Measurements from ENCODE around the gene ACTBL2.

ACTBL2 gene

DNA sequence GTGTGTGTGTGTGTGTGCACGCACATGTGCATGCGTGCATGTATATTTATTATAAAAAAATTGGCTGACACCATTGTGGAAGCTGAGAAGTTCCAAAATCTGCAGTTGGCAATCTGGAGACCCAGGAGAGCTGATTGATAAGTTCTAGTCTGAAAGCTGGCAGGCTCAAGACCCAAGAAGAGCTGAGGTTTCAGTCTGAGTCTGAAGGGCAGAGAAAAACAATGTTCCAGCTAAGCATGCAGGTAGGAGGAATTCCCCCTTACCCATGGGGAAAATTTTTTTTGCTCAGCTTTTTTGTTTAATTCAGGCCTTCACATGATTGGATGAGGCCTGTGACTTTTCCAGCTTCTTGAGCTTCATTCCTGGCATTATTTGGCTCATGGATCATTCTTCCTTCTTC, 31.2 kb upstream of the ACTBL2 start:
- TF ChIP-seq CTCF (IDR thresholded peaks at IDR 0.05; ENCODE audit: insufficient read depth, missing control alignments) = no peak
- FAIRE-seq (no peak), DNase-seq (ENCODE audit: insufficient read length, low spot score) (no peak)

- FAIRE-seq (no peak), DNase-seq (ENCODE audit: insufficient read length, low spot score) (no peak)
- no peak for TF ChIP-seq CTCF (IDR thresholded peaks at IDR 0.05; ENCODE audit: insufficient read depth, missing control alignments)
Observed at GRCh38 chr5:57511321-57511720, 28.7 kb upstream of the ACTBL2 start.

GRCh38 chr5:57509501-57510260, 27.1 kb upstream of the ACTBL2 start:
- DNase-seq (ENCODE audit: insufficient read length, low spot score) = no peak
- no peak for TF ChIP-seq CTCF (IDR thresholded peaks at IDR 0.05; ENCODE audit: insufficient read depth, missing control alignments)
- FAIRE-seq = no peak

GRCh38 chr5:57508211-57508610, 25.6 kb upstream of the ACTBL2 start:
- no peak for FAIRE-seq
- DNase-seq (ENCODE audit: insufficient read length, low spot score) = no peak
- no peak for TF ChIP-seq CTCF (IDR thresholded peaks at IDR 0.05; ENCODE audit: insufficient read depth, missing control alignments)

DNA sequence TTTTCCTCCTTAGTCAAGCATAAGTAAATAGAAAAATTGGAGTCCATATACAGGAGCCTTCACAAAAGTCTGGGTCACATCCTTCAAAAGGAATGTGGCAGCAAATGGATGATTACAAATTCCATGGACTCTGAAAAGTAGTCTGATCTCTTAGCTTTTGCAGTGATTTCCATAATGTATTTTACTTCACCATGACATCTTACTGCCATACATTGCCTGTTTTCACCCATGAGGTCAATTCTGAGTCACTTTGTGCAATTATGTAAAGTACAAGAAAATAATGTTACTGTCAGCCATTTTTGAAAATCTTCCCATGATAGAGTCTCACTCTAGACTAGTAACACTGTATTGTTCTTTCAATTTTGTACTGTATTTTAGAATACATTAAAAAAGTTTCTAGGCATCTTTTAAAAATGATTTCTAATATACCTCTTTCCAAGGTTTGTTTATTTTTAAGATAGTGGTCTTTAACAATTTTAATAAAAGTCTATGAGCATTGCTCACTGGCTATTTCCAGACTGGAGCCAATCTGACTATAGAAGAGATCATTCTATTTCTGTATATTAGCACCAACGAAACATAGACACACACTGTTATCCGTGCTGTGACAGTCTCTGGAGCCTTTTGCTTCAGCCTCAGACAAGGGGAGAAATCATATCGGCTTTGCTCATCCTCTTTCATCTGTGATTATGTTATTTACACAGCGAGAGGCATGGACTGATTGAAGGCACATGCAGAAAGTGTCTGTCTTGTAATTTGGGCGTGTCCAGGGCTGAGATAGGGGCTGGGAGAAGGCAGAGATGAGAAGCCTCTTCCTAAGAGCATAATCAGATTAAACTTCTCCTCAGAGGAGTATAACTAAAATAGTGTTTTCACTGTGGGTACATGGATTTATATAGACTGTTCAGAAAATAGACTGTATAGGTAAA, 22.9 kb upstream of the ACTBL2 start:
- TF ChIP-seq CTCF (IDR thresholded peaks at IDR 0.05; ENCODE audit: insufficient read depth, missing control alignments) = no peak
- no peak for DNase-seq (ENCODE audit: insufficient read length, low spot score)
- peak; percentile 90 for FAIRE-seq

- no peak for TF ChIP-seq CTCF (IDR thresholded peaks at IDR 0.05; ENCODE audit: insufficient read depth, missing control alignments)
- FAIRE-seq (no peak), DNase-seq (ENCODE audit: insufficient read length, low spot score) (no peak)
Observed at GRCh38 chr5:57504357-57504756, 21.7 kb upstream of the ACTBL2 start.
